Choroid plexus epithelial cell (primary cell): Measurements from ENCODE around the gene DR1.

Source experiments
- DNase-seq: peaks from one replicate; pipeline ENCODE4 v3.0.0-alpha.2; 2010; ENCODE audit warnings: low read depth
- H3K4me3 ChIP-seq: 2 replicates; pipeline ENCODE4 v1.5.1; 2011; ENCODE audit warnings: low read depth, mild to moderate bottlenecking, control low read depth, low read length, moderate library complexity
- CTCF ChIP-seq: conservative IDR thresholded peaks from 2 replicates; pipeline ENCODE4 v1.5.1; 2011; ENCODE audit warnings: low read depth, mild to moderate bottlenecking, control low read depth, inconsistent platforms, low read length, moderate library complexity

The DR1 gene

GRCh38 chr1:93338387-93339146, 7.1 kb upstream of the DR1 start:
- H3K4me3 ChIP-seq: no peak overlapping the region
- TF ChIP-seq CTCF: no peak
- peak; percentile 92 for DNase-seq

- no peak for TF ChIP-seq CTCF
- DNase-seq: no peak
- H3K4me3 ChIP-seq: no peak overlapping the region
Measured at GRCh38 chr1:93339171-93339697, 6.5 kb upstream of the DR1 start.

GRCh38 chr1:93340090-93340489, 5.6 kb upstream of the DR1 start:
- TF ChIP-seq CTCF: no peak
- no peak overlapping the region for H3K4me3 ChIP-seq
- DNase-seq: no peak

GRCh38 chr1:93344484-93344883, 1.2 kb upstream of the DR1 start:
- no peak overlapping the region for H3K4me3 ChIP-seq
- DNase-seq: no peak
- TF ChIP-seq CTCF: no peak

GRCh38 chr1:93344886-93345632, 648 bp upstream of the DR1 start:
- peak overlapping the region; percentile 86 for H3K4me3 ChIP-seq
- no peak for TF ChIP-seq CTCF
- no peak for DNase-seq

- DNase-seq: no peak
- H3K4me3 ChIP-seq: peak overlapping the region; percentile 86
- TF ChIP-seq CTCF: no peak
Measured at GRCh38 chr1:93346421-93346993, 800 bp downstream of the DR1 start.
